H9 (cell line): Measurements from ENCODE around the gene RPS8. TPM values are rescaled to one million over a fixed set of nuclear protein-coding genes. Genes with fewer than 3 reads are reported as not detected.

Experiments
- DNase-seq: peaks from one replicate; pipeline ENCODE4 v3.0.0-alpha.2; 2017
- H2AFZ ChIP-seq: one replicate; pipeline ENCODE4 v1.6.1; 2013; ENCODE audit warnings: mild to moderate bottlenecking, low read length, control low read depth, moderate library complexity
- H2AK5ac ChIP-seq: 2 replicates; pipeline ENCODE4 v1.6.1; 2013; ENCODE audit warnings: low read length, control low read depth, mixed read lengths; ENCODE audit not compliant: insufficient read length
- H2BK120ac ChIP-seq: one replicate; pipeline ENCODE4 v1.6.1; 2013; ENCODE audit warnings: low read depth, mild to moderate bottlenecking, low read length, control low read depth, inconsistent platforms; ENCODE audit not compliant: poor library complexity, severe bottlenecking
- H2BK12ac ChIP-seq: 2 replicates; pipeline ENCODE4 v1.6.1; 2013; ENCODE audit warnings: low read length, control low read depth, mixed read lengths, low read depth; ENCODE audit not compliant: insufficient read length
- H2BK15ac ChIP-seq: 2 replicates; pipeline ENCODE4 v1.6.1; 2013; ENCODE audit warnings: low read depth, low read length, control low read depth
- H2BK20ac ChIP-seq: one replicate; pipeline ENCODE4 v1.6.1; 2013; ENCODE audit warnings: low read depth, mild to moderate bottlenecking, low read length, control low read depth, inconsistent platforms; ENCODE audit not compliant: poor library complexity, severe bottlenecking
- H2BK5ac ChIP-seq: 2 replicates; pipeline ENCODE4 v1.6.1; 2013; ENCODE audit warnings: low read length, control low read depth, mixed read lengths; ENCODE audit not compliant: insufficient read length
- H3K14ac ChIP-seq: 2 replicates; pipeline ENCODE4 v1.6.1; 2013; ENCODE audit warnings: low read length, control low read depth; ENCODE audit not compliant: insufficient read depth
- H3K18ac ChIP-seq: 2 replicates; pipeline ENCODE4 v1.6.1; 2013; ENCODE audit warnings: low read depth, mild to moderate bottlenecking, mixed read lengths, low read length, control low read depth; ENCODE audit not compliant: insufficient read length
- H3K23ac ChIP-seq: 2 replicates; pipeline ENCODE4 v1.6.1; 2013; ENCODE audit warnings: low read length, control low read depth, mixed read lengths, low read depth; ENCODE audit not compliant: insufficient read length
- H3K23me2 ChIP-seq: 2 replicates; pipeline ENCODE4 v1.6.1; 2013; ENCODE audit warnings: low read depth, mild to moderate bottlenecking, mixed read lengths, low read length, control low read depth; ENCODE audit not compliant: insufficient read length, poor library complexity, severe bottlenecking
- H3K27ac ChIP-seq: 2 replicates; pipeline ENCODE4 v1.5.1; 2013; ENCODE audit warnings: low read length, control low read depth, mixed read lengths, low read depth; ENCODE audit not compliant: insufficient read length
- H3K27me3 ChIP-seq: 2 replicates; pipeline ENCODE4 v1.6.1; 2013; ENCODE audit warnings: low read length, control low read depth, inconsistent platforms; ENCODE audit not compliant: insufficient read depth
- H3K4ac ChIP-seq: 2 replicates; pipeline ENCODE4 v1.6.1; 2013; ENCODE audit warnings: low read depth, mild to moderate bottlenecking, control low read depth, inconsistent platforms, low read length, moderate library complexity
- H3K4me1 ChIP-seq: 2 replicates; pipeline ENCODE4 v1.6.1; 2013; ENCODE audit warnings: low read length, control low read depth, inconsistent platforms; ENCODE audit not compliant: insufficient read depth
- H3K4me2 ChIP-seq: 2 replicates; pipeline ENCODE4 v1.6.1; 2013; ENCODE audit warnings: low read length, control low read depth, mixed read lengths; ENCODE audit not compliant: insufficient read length, insufficient read depth
- H3K56ac ChIP-seq: 2 replicates; pipeline ENCODE4 v1.6.1; 2013; ENCODE audit warnings: low read depth, mild to moderate bottlenecking, mixed read lengths, low read length, control low read depth; ENCODE audit not compliant: insufficient read length
- H3K79me1 ChIP-seq: 2 replicates; pipeline ENCODE4 v1.6.1; 2013; ENCODE audit warnings: low read depth, mild to moderate bottlenecking, moderate library complexity, low read length, control low read depth, inconsistent platforms; ENCODE audit not compliant: insufficient read depth, poor library complexity, severe bottlenecking
- H3K79me2 ChIP-seq: 2 replicates; pipeline ENCODE4 v1.6.1; 2013; ENCODE audit warnings: low read length, control low read depth, inconsistent platforms; ENCODE audit not compliant: insufficient read depth
- H3K9ac ChIP-seq: 2 replicates; pipeline ENCODE4 v1.6.1; 2013; ENCODE audit warnings: low read length, control low read depth, mixed read lengths; ENCODE audit not compliant: insufficient read length; ENCODE audit errors: extremely low read depth
- H3K9me3 ChIP-seq: one replicate; pipeline ENCODE4 v1.6.1; 2013; ENCODE audit warnings: low read depth, low read length, inconsistent platforms; ENCODE audit not compliant: control insufficient read depth
- H3T11ph ChIP-seq: one replicate; pipeline ENCODE4 v1.6.1; 2013; ENCODE audit warnings: mild to moderate bottlenecking, low read length, control low read depth, inconsistent platforms
- H4K20me1 ChIP-seq: one replicate; pipeline ENCODE4 v1.6.1; 2013; ENCODE audit not compliant: control insufficient read depth, insufficient read length, insufficient read depth
- H4K5ac ChIP-seq: 2 replicates; pipeline ENCODE4 v1.6.1; 2013; ENCODE audit warnings: low read depth, mild to moderate bottlenecking, mixed read lengths, low read length, control low read depth; ENCODE audit not compliant: insufficient read length
- H4K8ac ChIP-seq: replicated peaks from 2 replicates; pipeline ENCODE4 v1.6.1; 2013; ENCODE audit warnings: low read length, control low read depth, mixed read lengths, low read depth; ENCODE audit not compliant: insufficient read length
- H4K91ac ChIP-seq: 2 replicates; pipeline ENCODE4 v1.6.1; 2013; ENCODE audit warnings: low read depth, mild to moderate bottlenecking, moderate library complexity, mixed read lengths, low read length, control low read depth; ENCODE audit not compliant: insufficient read length
- H3K27ac Mint-ChIP-seq, 3 experiments: 2 replicates in 2 of 3; 3 replicates in 1 of 3; pipeline ENCODE4 v1.8.0; 2020 to 2021; ENCODE audit warnings: mixed read lengths in 3 of 3, mild to moderate bottlenecking in 1 of 3, moderate library complexity in 1 of 3
- H3K27me3 Mint-ChIP-seq: 2 replicates; pipeline ENCODE4 v1.8.0; 2021; ENCODE audit warnings: low read depth, mild to moderate bottlenecking, moderate library complexity, mixed read lengths
- H3K36me3 Mint-ChIP-seq, 3 experiments: 2 replicates in 2 of 3; 3 replicates in 1 of 3; pipeline ENCODE4 v1.8.0; 2020 to 2021; ENCODE audit warnings: low read depth in 3 of 3, mixed read lengths in 3 of 3; ENCODE audit not compliant: insufficient read depth in 1 of 3
- H3K4me1 Mint-ChIP-seq, 2 experiments: 2 replicates each; pipeline ENCODE4 v1.8.0; 2020; ENCODE audit warnings: mixed read lengths in 2 of 2
- H3K4me3 Mint-ChIP-seq, 2 experiments: 2 replicates in 1 of 2; 3 replicates in 1 of 2; pipeline ENCODE4 v1.8.0; 2020 to 2021; ENCODE audit warnings: mild to moderate bottlenecking in 2 of 2, mixed read lengths in 2 of 2, moderate library complexity in 1 of 2
- H3K9me3 Mint-ChIP-seq, 2 experiments: 2 replicates in 1 of 2; 3 replicates in 1 of 2; pipeline ENCODE4 v1.8.0; 2020; ENCODE audit warnings: mild to moderate bottlenecking in 2 of 2, mixed read lengths in 2 of 2, moderate library complexity in 1 of 2
- CTCF ChIP-seq: fragments of 200-600 bp; sonication (generic); conservative IDR thresholded peaks from 3 replicates; pipeline ENCODE4 v1.8.0; 2021; ENCODE audit warnings: antibody characterized with exemption, mild to moderate bottlenecking
- WGBS: extraction: QIAGEN DNeasy Blood & Tissue Kit; methylation state at CpG from one replicate; pipeline ENCODE4 v1.1.7; 2013; ENCODE audit warnings: missing lambda C conversion rate, low lambda C conversion rate, mixed read lengths; ENCODE audit not compliant: insufficient read length; ENCODE audit errors: extremely low coverage; 5-methylcytosine and 5-hydroxymethylcytosine counted together
- total RNA-seq: library from RNA; stranded (reverse); gene quantifications from 2 replicates; pipeline ENCODE4 v1.2.1, GENCODE V29; 2021

RPS8 gene
- total RNA-seq, 1 experiment from 2014 or later, result 2,591 TPM

- H3K4me3 Mint-ChIP-seq, result no peak overlapping the region
- H2BK120ac ChIP-seq, result no peak overlapping the region
- H3K9me3 ChIP-seq, result no peaks in the 10 kb centered on the region
- no peaks in the 10 kb centered on the region; the same call in 1 of the 2 replicates for H3K4me1 ChIP-seq
- no peaks in the 10 kb centered on the region; a peak in 1 of 5 replicates for H3K9me3 Mint-ChIP-seq
- no peak overlapping the region for H2AFZ ChIP-seq
- H3K36me3 Mint-ChIP-seq, result peaks cover 0 to 5% (median 2%) of the 10 kb centered on the region in 3 experiments; a peak in 2 of 7 replicates
- H3K23ac ChIP-seq, result no peak overlapping the region
- H2AK5ac ChIP-seq, result no peak overlapping the region
- no peaks in the 10 kb centered on the region for H3K79me1 ChIP-seq
- no peak overlapping the region for H3K9ac ChIP-seq
- H4K5ac ChIP-seq, result no peak overlapping the region
- no peak overlapping the region for H4K91ac ChIP-seq
- H3K27me3 ChIP-seq, result no peaks in the 10 kb centered on the region
- H3T11ph ChIP-seq, result no peak overlapping the region
- peaks cover 24 to 38% of the 10 kb centered on the region in 2 experiments for H3K4me1 Mint-ChIP-seq
- no peak overlapping the region for H2BK12ac ChIP-seq
- H2BK20ac ChIP-seq, result no peak overlapping the region
- H3K79me2 ChIP-seq, result no peaks in the 10 kb centered on the region
- H3K14ac ChIP-seq, result no peak overlapping the region
- no peak overlapping the region for H3K27ac ChIP-seq
- no peak overlapping the region for H2BK5ac ChIP-seq
- H3K4ac ChIP-seq, result no peak overlapping the region
- H2BK15ac ChIP-seq, result no peak overlapping the region
- H4K8ac ChIP-seq, result no peak overlapping the region
- WGBS, result no CpG with 5 or more reads among the region's 2 CpGs
- H3K27ac Mint-ChIP-seq, result no peak overlapping the region; a peak in 1 of 7 replicates
- H3K4me2 ChIP-seq, result no peak overlapping the region
- TF ChIP-seq CTCF, result no peak
- peaks cover 12% of the 10 kb centered on the region for H3K23me2 ChIP-seq
- DNase-seq, result no peak
- H3K18ac ChIP-seq, result no peak overlapping the region
- H3K27me3 Mint-ChIP-seq, result no peaks in the 10 kb centered on the region
- no peak overlapping the region for H3K56ac ChIP-seq
- no peaks in the 10 kb centered on the region for H4K20me1 ChIP-seq
These were observed 42.0 kb downstream of the RPS8 start for GRCh38 chr1:44817307-44817706.
